Left lung (tissue), 10 donors: ENCODE measurements around the gene KCNIP4. TPM values are rescaled to one million over a fixed set of nuclear protein-coding genes. Genes with fewer than 3 reads are reported as not detected.
A peak's percentile ranks its signal among the peaks of the same experiment; 100 is the strongest.

Experiments
- ATAC-seq: fragments of 200-7000 bp; cut with Tn5 transposase; one replicate; pipeline ENCODE4 v1.9.1; 2020; ENCODE audit warnings: moderate library complexity
- DNase-seq, 4 donors: peaks; one replicate each; pipeline ENCODE4 v3.0.0-alpha.2; 2013 to 2020
- H3K27ac ChIP-seq, 2 donors: fragments of 200-600 bp; sonication (generic) in 1 of 2; one replicate each; pipeline versions ENCODE4 v1.5.0 to v1.8.0; 2020 to 2021
- H3K27me3 ChIP-seq, 2 donors: fragments of 200-600 bp; sonication (generic) in 1 of 2; one replicate each; pipeline versions ENCODE4 v1.5.0 to v1.8.0; 2020 to 2021
- H3K36me3 ChIP-seq, 2 donors: fragments of 200-600 bp; sonication (generic) in 1 of 2; one replicate each; pipeline versions ENCODE4 v1.5.0 to v1.8.0; 2020 to 2021
- H3K4me1 ChIP-seq, 2 donors: fragments of 200-600 bp; one replicate each; pipeline ENCODE4 v1.8.0; 2021
- H3K4me3 ChIP-seq, 2 donors: fragments of 200-600 bp; sonication (generic) in 1 of 2; one replicate each; pipeline versions ENCODE4 v1.5.0 to v1.8.0; 2020 to 2021; ENCODE audit warnings: mild to moderate bottlenecking in 1 of 2
- H3K9me3 ChIP-seq, 2 donors: fragments of 200-600 bp; sonication (generic) in 1 of 2; one replicate each; pipeline versions ENCODE4 v1.5.0 to v1.8.0; 2020 to 2021
- intact Hi-C, 2 donors: fragments of 100-400 bp; cut with DNase I; formaldehyde crosslinking; loops; one replicate each; pipeline versions ENCODE4 v1.11.2 to v1.14.2; 2022
- polyA plus RNA-seq, 6 donors: library from polyadenylated mRNA; unstranded; fragments of 120-200 nt; gene quantifications; one replicate each; pipeline ENCODE4 v1.2.1, GENCODE V29; 2013; ENCODE audit not compliant: insufficient read length in 6 of 6
- total RNA-seq, 2 donors: library from RNA; stranded (reverse); fragmentation: NEBNext Ultra II Directional; extraction: Animal tissue kit (Norgen Biotek cat#: 25700); gene quantifications; one replicate each; pipeline ENCODE4 v1.2.1, GENCODE V29; 2021
- TF ChIP-seq, protein P1 (sequence below), 2 donors: fragments of 200-600 bp; sonication (generic) in 1 of 2; IDR thresholded peaks; one replicate each; pipeline versions ENCODE4 v1.5.0 to v1.8.0; 2021; ENCODE audit warnings: antibody characterized with exemption in 2 of 2
- donor health status: DM: no; HTN: yes; CAD: no.
- donor health status: DM: no; HTN: no; CAD: no.

Gene KCNIP4
- total and polyA plus RNA-seq, 8 donors: 2.8 to 5.4 (median 4.9) TPM; not detected in 2

DNA sequence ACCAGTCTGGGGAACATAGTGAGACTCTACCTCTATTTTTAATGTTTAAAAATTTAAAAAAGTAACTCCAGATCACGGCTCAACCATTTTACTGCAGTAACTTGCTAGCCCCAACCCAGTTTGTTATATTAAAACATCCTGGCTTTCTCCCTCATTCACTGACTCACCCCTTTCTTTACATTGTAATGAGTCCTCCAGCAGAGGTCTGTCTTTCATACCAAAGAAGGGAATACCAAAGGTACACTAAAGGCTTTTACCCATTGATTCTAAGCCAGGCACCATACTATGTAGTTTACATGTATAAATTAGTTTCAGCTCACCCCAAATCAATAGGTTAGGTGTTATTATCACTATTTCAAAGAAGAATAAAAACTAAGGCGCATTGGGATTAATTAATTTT is 961.4 kb downstream of the KCNIP4 start:
- Histone ChIP-seq H3K27me3 (peaks cover 0 to 20% of the 10 kb centered on the region in 2 donors), H3K36me3 (no peaks in the 10 kb centered on the region), H3K27ac (no peak overlapping the region), H3K4me3 (no peak overlapping the region), H3K4me1 (no peaks in the 10 kb centered on the region), H3K9me3 (no peaks in the 10 kb centered on the region)
- intact Hi-C loops: no loop called here
- TF ChIP-seq, protein P1, sequence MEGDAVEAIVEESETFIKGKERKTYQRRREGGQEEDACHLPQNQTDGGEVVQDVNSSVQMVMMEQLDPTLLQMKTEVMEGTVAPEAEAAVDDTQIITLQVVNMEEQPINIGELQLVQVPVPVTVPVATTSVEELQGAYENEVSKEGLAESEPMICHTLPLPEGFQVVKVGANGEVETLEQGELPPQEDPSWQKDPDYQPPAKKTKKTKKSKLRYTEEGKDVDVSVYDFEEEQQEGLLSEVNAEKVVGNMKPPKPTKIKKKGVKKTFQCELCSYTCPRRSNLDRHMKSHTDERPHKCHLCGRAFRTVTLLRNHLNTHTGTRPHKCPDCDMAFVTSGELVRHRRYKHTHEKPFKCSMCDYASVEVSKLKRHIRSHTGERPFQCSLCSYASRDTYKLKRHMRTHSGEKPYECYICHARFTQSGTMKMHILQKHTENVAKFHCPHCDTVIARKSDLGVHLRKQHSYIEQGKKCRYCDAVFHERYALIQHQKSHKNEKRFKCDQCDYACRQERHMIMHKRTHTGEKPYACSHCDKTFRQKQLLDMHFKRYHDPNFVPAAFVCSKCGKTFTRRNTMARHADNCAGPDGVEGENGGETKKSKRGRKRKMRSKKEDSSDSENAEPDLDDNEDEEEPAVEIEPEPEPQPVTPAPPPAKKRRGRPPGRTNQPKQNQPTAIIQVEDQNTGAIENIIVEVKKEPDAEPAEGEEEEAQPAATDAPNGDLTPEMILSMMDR (IDR thresholded peaks at IDR 0.05): no peak
- DNase-seq: no peak
- ATAC-seq: no peak

DNA sequence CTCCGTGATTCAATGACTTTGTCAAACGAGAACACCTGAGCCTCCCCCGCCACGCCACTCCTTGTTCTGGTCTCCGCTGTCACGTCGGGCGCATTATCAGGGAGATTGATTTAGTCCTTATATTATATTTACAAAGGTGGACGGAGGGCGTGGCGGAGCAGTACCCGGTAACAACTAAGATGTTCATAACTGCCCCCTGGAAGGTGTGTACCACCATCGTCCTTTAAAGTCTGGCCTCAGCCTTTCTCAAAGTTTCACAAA is 964.1 kb downstream of the KCNIP4 start:
- H3K4me3 ChIP-seq: no peak overlapping the region
- intact Hi-C loops: no loop called here
- H3K27me3 ChIP-seq: peaks cover 0 to 20% of the 10 kb centered on the region in 2 donors
- peak in 1 of 4 donors; percentile 57 for DNase-seq
- no peak for ATAC-seq
- no peaks in the 10 kb centered on the region for H3K36me3 ChIP-seq
- TF ChIP-seq, protein P1 (IDR thresholded peaks at IDR 0.05): no peak
- no peaks in the 10 kb centered on the region for H3K4me1 ChIP-seq
- H3K9me3 ChIP-seq: no peaks in the 10 kb centered on the region
- H3K27ac ChIP-seq: no peak overlapping the region

- Histone ChIP-seq H3K4me3 (no peak overlapping the region), H3K27ac (no peak overlapping the region), H3K36me3 (no peaks in the 10 kb centered on the region), H3K4me1 (no peaks in the 10 kb centered on the region), H3K27me3 (peaks cover 0 to 20% of the 10 kb centered on the region in 2 donors), H3K9me3 (no peaks in the 10 kb centered on the region)
- TF ChIP-seq, protein P1 (IDR thresholded peaks at IDR 0.05): no peak
- intact Hi-C loops: no loop called here
- DNase-seq (peak in 2 of 4 donors; percentile 10 to 78), ATAC-seq (no peak)
Measured at GRCh38 chr4:20983763-20984575, 964.6 kb downstream of the KCNIP4 start.

GRCh38 chr4:20982544-20982943 is 966.0 kb downstream of the KCNIP4 start:
- intact Hi-C loops: no loop called here
- Histone ChIP-seq H3K27ac (no peak overlapping the region), H3K9me3 (no peaks in the 10 kb centered on the region), H3K27me3 (peaks cover 0 to 20% of the 10 kb centered on the region in 2 donors), H3K36me3 (no peaks in the 10 kb centered on the region), H3K4me1 (no peaks in the 10 kb centered on the region), H3K4me3 (no peak overlapping the region)
- TF ChIP-seq, protein P1 (IDR thresholded peaks at IDR 0.05): no peak
- DNase-seq: no peak
- ATAC-seq: no peak

DNA sequence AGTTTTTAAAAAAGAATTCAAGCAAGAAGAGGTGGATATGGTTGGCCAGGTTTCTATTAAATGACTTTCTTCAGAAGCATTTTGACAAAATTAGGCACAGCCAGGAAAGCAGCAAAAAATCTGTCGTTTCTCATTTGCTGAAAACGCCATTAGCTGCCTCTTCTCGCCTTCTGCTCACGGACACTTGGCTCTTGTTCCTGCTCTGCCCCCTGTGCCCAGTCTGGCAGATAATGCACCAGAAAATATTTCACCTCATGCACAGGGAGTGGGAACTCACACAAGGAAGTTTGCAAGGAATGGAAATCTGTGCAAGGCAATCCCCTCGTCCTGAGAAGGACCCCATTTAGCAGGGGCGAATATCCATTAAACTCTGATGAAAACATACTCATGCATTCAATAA is 988.3 kb downstream of the KCNIP4 start:
- H3K9me3 ChIP-seq: no peaks in the 10 kb centered on the region
- H3K27ac ChIP-seq: no peak overlapping the region
- intact Hi-C loops: no loop called here
- H3K27me3 ChIP-seq: no peaks in the 10 kb centered on the region
- no peaks in the 10 kb centered on the region for H3K4me1 ChIP-seq
- no peak overlapping the region for H3K4me3 ChIP-seq
- H3K36me3 ChIP-seq: no peaks in the 10 kb centered on the region
- TF ChIP-seq, protein P1 (IDR thresholded peaks at IDR 0.05): no peak
- ATAC-seq (no peak), DNase-seq (no peak)
